Measurements from ENCODE around the gene ESAM.

Gene ESAM

DNA sequence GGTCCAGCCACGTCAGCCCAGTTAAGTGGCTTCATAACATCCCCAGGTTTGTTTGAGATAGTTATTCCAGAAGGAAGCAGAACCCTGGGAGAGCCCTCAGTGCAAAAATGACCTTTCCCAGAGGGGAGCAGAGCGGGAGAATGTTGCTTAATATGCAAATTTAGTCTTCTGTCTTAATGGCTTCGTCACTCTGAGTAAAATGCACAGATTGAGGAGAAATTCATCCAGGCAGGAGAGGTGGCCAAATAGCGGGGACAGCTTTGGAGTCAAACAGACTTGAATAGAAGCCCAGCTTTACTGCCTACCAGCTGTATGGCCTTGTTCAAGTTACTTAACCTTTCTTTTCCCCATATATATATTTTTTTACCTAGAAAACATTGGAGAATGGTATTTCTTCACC lies 34.6 kb downstream of the ESAM start:
- Histone ChIP-seq H3K4me3 (ENCODE audit: severe bottlenecking) (no peak overlapping the region), H3K36me3 (ENCODE audit: low read depth) (no peaks in the 10 kb centered on the region), H3K27me3 (ENCODE audit: insufficient read depth, poor library complexity, severe bottlenecking) (no peaks in the 10 kb centered on the region), H3K4me1 (ENCODE audit: insufficient read depth, poor library complexity, severe bottlenecking) (peaks cover 11% of the 10 kb centered on the region), H3K9me3 (ENCODE audit: severe bottlenecking) (no peaks in the 10 kb centered on the region), H3K27ac (ENCODE audit: poor library complexity, severe bottlenecking) (no peak overlapping the region)
- DNase-seq (ENCODE audit: low spot score) (no peak), ATAC-seq (ENCODE audit: low read depth) (no peak)
- TF ChIP-seq, protein P1, sequence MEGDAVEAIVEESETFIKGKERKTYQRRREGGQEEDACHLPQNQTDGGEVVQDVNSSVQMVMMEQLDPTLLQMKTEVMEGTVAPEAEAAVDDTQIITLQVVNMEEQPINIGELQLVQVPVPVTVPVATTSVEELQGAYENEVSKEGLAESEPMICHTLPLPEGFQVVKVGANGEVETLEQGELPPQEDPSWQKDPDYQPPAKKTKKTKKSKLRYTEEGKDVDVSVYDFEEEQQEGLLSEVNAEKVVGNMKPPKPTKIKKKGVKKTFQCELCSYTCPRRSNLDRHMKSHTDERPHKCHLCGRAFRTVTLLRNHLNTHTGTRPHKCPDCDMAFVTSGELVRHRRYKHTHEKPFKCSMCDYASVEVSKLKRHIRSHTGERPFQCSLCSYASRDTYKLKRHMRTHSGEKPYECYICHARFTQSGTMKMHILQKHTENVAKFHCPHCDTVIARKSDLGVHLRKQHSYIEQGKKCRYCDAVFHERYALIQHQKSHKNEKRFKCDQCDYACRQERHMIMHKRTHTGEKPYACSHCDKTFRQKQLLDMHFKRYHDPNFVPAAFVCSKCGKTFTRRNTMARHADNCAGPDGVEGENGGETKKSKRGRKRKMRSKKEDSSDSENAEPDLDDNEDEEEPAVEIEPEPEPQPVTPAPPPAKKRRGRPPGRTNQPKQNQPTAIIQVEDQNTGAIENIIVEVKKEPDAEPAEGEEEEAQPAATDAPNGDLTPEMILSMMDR (IDR thresholded peaks at IDR 0.05; ENCODE audit: poor library complexity, severe bottlenecking): no peak

DNA sequence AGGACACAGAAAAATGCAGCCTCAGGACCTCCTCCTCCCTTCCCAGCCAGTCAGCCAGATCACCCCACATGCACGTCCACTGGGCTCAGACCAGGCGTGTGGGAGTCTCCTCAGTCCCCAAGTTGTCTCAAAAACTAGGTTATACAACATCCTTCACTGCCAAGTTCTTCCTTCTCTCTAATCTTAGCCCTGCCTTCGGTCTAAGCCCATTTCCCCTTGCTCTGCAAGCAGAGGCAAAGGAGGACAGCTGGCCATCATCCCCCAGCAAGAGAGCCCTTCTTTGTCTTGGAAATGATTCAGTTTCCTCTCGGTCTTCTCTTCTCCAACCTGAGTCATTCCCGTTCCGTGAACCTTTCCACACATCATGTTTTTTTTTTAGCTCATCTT lies 36.4 kb downstream of the ESAM start:
- H3K4me1 ChIP-seq (ENCODE audit: insufficient read depth, poor library complexity, severe bottlenecking): peaks cover 11% of the 10 kb centered on the region
- TF ChIP-seq, protein P1 (IDR thresholded peaks at IDR 0.05; ENCODE audit: poor library complexity, severe bottlenecking): no peak

DNA sequence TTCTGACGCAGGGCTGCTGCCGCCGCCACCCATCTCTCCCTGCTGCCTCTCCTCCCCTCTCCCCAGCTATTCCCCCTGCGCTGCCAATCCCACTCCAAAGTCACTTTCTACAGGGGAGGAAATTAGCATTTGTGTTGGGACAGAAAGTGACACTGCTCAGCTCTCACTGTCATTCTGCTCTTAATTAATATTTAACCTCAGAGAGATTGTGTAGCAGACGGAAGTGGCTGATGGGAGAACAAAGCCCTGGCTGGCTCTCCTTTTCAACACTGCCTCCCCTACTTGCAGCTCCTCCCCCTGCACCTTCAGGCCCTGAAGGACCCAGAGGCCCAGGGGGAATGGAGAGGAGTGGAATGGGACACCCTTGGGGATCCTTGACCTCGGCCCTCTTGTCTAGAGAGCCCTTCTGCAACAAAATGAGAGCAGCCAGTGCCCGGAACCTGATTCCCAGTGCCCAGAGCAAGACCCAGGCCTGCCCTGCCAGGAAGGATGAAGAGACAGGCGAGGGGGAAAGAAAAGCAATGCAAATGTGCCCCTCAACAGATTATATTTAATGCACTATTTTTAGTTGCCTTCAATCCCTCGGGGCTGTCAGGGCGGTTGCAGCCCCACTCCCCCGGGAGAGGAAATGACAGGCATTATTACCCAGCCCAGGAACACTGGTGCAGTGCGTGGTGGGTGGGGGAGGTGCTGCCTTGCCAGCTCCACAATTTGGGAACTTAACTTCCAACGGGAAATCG lies 36.9 kb downstream of the ESAM start:
- Histone ChIP-seq H3K9me3 (ENCODE audit: severe bottlenecking) (no peaks in the 10 kb centered on the region), H3K4me1 (ENCODE audit: insufficient read depth, poor library complexity, severe bottlenecking) (peaks cover 11% of the 10 kb centered on the region), H3K27ac (ENCODE audit: poor library complexity, severe bottlenecking) (peak overlapping the region; percentile 42), H3K27me3 (ENCODE audit: insufficient read depth, poor library complexity, severe bottlenecking) (no peaks in the 10 kb centered on the region), H3K36me3 (ENCODE audit: low read depth) (no peaks in the 10 kb centered on the region), H3K4me3 (ENCODE audit: severe bottlenecking) (no peak overlapping the region)
- no peak for DNase-seq (ENCODE audit: low spot score)
- no peak for ATAC-seq (ENCODE audit: low read depth)
- TF ChIP-seq, protein P1 (IDR thresholded peaks at IDR 0.05; ENCODE audit: poor library complexity, severe bottlenecking): no peak

More for the DNA sequence above, 36.4 kb downstream of the ESAM start:
- no peak overlapping the region for H3K4me3 ChIP-seq (ENCODE audit: severe bottlenecking)
- H3K9me3 ChIP-seq (ENCODE audit: severe bottlenecking): no peaks in the 10 kb centered on the region
- H3K27me3 ChIP-seq (ENCODE audit: insufficient read depth, poor library complexity, severe bottlenecking): no peaks in the 10 kb centered on the region
- ATAC-seq (ENCODE audit: low read depth): peak; percentile 77
- H3K27ac ChIP-seq (ENCODE audit: poor library complexity, severe bottlenecking): peak overlapping the region; percentile 42
- DNase-seq (ENCODE audit: low spot score): no peak
- H3K36me3 ChIP-seq (ENCODE audit: low read depth): no peaks in the 10 kb centered on the region

DNA sequence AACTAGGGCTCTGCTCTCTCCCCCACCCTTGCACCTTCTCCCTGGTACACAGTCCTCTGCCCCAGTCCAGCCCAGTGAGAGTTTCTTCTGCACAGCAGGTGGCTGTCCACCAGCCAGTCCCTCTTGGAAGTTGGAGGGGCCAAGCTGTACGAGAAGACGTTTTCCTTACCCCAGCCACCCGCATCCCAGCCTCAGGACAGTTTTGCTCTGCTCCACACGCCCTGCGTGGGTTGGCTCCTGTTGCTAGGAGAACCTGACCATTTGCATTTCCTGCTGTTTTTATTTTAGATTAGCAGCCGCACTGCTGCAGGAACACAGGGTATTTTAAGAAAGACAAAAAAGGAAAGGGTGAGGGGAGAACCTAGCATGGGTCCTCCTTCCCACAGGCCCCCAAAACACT lies 39.9 kb downstream of the ESAM start:
- Histone ChIP-seq H3K9me3 (ENCODE audit: severe bottlenecking) (no peaks in the 10 kb centered on the region), H3K36me3 (ENCODE audit: low read depth) (no peaks in the 10 kb centered on the region), H3K4me1 (ENCODE audit: insufficient read depth, poor library complexity, severe bottlenecking) (peaks cover 21% of the 10 kb centered on the region), H3K27ac (ENCODE audit: poor library complexity, severe bottlenecking) (no peak overlapping the region), H3K4me3 (ENCODE audit: severe bottlenecking) (no peak overlapping the region), H3K27me3 (ENCODE audit: insufficient read depth, poor library complexity, severe bottlenecking) (no peaks in the 10 kb centered on the region)
- TF ChIP-seq, protein P1 (IDR thresholded peaks at IDR 0.05; ENCODE audit: poor library complexity, severe bottlenecking): no peak
- DNase-seq (ENCODE audit: low spot score) (no peak), ATAC-seq (ENCODE audit: low read depth) (no peak)

DNA sequence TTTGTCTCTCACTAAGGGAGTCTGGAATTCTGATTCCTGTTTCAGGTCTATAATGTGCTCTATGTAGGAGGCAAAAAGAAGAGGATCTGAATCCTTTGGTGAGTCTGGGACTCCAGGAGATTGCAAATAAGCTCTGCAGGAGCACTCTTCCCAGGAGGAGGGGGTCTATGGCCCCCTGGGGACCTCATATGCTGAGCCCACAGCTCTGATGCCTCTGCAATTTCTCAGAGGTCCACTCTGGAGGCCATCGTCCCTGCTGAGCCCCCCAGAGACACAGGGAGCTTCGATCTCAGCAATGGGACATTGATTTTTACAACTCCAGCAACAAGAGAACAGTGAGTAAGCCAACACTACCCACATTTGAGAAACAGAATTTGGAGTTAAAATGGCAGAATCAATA lies 42.6 kb downstream of the ESAM start:
- no peaks in the 10 kb centered on the region for H3K9me3 ChIP-seq (ENCODE audit: severe bottlenecking)
- H3K4me3 ChIP-seq (ENCODE audit: severe bottlenecking): no peak overlapping the region
- H3K27me3 ChIP-seq (ENCODE audit: insufficient read depth, poor library complexity, severe bottlenecking): no peaks in the 10 kb centered on the region
- peaks cover 14% of the 10 kb centered on the region for H3K4me1 ChIP-seq (ENCODE audit: insufficient read depth, poor library complexity, severe bottlenecking)
- H3K27ac ChIP-seq (ENCODE audit: poor library complexity, severe bottlenecking): no peak overlapping the region
- H3K36me3 ChIP-seq (ENCODE audit: low read depth): no peaks in the 10 kb centered on the region
- ATAC-seq (ENCODE audit: low read depth) (no peak), DNase-seq (ENCODE audit: low spot score) (no peak)
- TF ChIP-seq, protein P1 (IDR thresholded peaks at IDR 0.05; ENCODE audit: poor library complexity, severe bottlenecking): no peak

Measured in RWPE2 (cell line).